ENCODE measurements around the gene ORM1.
"Not testable (repeated sequence)": the region's sequence is repeated elsewhere in the genome, so short reads cannot be mapped to it uniquely, and the experiment has no call there.

ORM1 gene

DNA sequence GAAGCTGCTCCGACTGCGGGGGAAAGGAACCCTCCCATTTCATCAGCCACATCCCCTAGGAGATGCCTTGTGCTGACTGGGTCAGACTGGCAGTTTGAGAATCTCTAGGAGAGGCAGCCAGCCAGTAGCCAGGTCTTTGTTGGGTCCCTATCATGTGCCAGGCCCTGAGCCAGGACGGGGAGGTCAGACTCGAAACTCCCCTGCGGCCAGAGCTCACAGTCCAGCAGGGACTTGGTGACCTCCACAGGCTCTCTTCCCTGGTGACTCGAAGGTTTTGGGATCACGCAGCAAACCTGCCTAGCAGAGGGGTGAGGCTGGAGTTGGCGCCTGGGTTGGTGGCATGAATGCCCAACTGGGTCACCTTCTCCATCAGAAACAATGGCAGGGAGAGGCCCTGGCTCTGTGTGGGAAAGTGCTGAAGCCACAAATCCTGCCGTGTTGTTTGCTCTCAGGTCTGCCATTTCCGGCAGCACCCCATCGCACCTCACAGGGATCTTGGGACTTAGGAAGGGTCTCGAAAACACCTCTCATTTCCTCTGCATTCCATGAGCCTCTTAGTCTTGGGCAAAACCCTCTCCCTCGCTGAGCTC lies 14.4 kb upstream of the ORM1 start:
- DNase-seq = no peak

DNA sequence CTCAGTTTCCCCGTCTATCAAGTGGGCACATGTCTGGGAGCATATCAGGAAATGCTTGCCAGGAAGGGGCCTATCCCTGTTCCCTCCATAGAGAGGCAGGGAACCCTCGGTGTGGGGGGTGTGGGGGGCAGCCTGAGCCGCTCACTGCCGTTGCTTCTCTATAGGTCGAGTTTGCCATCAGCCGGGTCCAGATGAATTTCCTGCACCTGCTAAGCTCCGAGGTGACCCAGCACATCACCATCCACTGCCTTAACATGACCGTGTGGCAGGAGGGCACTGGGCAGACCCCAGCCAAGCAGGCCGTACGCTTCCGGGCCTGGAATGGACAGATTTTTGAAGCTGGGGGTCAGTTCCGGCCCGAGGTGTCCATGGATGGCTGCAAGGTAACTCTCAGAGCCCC lies 13.8 kb upstream of the ORM1 start:
- no peak for DNase-seq

DNA sequence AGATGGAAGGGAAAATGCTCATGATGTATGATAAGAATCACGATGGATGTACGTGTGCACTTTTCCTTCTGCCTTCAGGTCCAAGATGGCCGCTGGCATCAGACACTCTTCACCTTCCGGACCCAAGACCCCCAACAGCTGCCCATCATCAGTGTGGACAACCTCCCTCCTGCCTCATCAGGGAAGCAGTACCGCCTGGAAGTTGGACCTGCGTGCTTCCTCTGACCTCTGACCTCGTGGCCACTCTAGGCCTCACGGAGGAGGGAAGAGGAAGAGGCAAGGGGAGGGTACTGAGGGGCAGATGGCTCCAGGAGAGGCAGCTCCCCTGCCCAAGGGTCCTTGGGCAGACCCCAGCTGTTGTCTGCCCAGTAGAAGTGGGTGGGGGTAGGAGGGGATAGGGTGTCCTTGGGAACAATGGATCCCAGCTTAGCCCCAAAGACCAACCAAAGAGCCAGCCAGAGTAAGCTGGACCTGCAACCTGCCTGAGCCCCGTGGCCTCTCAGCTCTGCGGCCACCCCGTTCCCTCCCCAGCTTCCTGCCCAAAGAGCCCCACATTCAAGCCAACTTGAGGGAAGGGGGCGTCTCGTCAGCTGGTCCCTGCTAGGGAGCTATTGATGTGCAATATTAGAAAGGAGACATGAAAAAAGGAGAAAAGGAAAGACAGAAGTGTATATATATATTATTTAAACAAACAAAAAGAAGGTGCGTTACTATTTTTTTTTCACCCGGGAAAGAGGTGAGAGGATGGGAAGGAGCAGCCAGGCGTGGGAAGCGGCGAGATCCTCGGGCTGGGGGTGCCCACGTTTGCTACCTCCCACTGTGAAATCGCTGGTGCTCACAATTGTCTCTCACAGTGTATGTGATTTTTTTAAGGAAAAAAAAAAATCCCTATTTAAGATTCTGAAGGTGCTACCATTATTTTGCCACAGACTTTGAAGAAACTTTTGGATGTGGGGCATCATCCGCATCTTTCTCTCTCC lies 12.1 kb upstream of the ORM1 start:
- DNase-seq = no peak

DNA sequence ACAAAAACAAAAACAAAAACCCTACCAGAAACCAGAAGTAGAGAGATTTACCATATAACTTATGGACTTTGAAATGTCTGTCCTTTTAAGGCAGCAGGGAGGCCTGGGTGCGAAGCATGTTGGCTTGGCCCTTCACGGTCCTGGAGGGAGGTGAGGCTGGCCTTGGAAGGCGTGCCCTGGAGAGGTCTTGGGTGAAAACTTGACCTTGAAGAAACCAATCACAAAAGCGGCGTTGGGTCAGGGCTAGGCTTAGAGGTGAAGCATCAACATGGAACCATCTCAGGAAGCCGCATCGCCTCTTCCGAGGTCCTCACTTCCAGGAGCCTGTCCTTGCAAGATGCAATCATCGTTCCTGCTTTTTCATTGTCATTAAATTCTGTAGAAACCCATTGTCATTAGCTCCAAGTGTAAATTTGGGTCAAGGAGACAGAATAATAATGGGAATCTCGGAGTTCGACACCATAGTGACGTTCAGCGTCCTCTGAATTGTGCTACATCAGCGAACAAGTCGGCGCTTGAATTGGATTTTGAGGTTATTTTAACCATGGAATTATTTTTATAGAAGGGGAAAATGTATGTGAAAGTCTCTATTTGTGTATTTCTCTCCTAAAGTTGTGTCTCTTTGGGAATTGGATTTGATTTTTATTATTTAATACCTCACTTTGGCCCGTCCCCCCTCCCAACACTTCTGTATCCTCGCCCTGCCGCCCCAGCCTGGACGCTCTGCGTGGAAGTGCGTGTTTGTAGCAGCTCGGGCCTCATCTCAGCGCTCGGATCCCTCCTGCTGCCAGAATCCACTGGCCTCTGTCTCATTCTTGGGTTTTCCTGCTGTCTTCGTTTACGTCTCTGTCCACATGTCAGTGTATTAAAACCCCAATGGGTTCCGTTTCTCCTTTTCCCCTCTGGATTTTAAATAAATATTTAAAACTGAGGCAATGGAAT lies 11.1 kb upstream of the ORM1 start:
- no peak for DNase-seq

DNA sequence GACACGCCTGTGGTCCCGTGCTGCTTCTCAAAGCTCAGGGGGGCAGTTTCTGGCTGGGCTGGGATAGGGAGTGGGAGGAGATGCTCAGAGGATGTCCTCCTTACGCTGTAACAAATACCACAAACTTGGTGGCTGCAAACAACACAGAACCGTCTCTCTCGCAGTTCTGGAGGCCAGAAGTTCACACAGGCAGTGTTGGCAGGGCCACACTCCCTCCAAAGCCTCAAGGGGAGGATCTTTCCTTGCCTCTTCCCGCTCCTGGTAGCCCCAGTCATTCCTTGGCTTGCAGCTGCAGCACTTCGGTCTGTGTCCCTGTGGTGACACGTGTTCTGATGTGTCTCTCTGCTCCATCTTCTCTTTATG lies 10.4 kb upstream of the ORM1 start:
- no peak for DNase-seq

DNA sequence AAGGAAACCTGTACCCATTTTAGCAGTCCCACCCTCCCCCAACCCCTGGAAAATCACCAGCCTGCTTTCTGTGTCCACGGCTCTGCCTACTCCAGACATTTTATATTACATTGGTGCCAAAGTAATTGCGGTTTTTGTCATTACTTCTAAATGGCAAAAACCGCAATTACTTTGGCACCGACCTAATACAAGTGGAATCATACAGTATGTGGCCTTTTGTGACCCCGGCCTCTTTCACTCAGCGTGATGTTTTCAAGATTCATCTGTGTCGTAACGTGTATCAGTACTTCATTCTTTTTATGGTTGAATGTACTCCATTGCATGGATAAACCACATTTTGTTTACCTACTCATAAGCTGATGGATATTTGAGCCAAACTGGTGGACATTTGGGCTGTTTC lies 9.7 kb upstream of the ORM1 start:
- DNase-seq = no peak

DNA sequence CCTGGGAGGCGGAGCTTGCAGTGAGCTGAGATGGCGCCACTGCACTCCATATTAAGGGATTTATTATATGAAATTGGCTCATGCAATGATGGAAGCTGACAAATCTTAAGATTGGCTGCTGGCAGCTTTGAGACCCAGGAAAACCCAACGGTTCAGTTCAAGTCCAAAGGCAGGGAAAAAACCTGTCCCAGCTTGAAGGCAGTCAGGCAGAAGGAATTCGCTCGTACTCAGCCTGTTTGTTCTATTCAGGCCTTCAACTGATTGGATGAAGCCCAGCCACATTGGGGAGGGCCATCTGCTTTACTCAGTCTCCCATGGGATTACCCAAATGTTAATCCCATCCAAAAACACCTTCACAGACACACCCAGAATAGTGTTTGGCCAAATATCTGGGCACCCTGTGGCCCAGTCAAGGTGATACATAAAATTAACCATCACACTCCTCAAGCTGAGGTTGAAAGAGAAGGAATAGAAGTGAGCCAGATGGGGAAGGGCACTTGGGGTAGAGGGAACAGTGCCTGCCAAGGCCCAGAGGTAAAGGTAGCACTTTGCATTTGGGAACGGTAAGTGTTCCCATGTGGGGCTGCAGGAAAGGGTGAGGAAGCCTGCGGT lies 8.5 kb upstream of the ORM1 start:
- no peak for DNase-seq

DNA sequence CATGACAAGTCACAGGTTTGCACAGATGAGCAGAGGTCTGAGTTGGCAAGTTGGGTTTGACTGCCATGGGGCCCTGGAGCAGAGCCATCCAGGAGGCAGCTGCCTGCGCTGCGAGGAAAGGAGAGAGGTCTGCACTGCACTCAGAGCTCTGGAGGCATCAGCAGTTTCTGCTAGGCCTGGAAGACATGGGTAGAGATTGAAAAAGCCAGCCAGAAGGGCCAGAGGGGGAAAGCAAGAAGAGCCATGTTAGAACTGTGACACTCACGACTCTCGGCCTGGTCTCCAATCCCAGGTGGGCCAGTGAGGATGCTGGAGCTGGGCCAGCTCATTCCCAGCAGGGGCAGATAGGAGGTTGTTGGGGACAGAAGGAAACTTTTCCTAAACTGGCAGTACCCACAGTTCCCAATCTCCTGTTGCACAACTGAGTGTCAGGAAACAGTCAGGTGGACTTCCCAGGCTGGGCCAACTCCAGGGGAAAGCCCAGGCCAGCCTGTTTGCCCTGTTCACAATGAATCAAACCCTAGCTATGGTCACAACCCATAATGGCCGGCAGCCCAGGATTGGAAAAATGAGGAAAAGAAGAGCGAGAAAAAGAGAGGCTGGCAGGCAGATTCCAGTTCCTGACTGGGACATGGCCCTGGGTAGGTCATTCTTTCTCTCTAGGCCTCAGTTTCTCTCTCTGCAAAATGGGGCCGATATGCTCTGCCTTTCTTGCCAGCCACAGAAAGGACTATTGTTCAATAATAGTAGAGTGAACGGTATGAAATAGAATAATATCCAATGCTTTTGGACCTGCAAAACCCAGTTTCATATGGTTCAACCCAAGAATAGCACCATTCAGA lies 7.8 kb upstream of the ORM1 start:
- no peak for DNase-seq

DNA sequence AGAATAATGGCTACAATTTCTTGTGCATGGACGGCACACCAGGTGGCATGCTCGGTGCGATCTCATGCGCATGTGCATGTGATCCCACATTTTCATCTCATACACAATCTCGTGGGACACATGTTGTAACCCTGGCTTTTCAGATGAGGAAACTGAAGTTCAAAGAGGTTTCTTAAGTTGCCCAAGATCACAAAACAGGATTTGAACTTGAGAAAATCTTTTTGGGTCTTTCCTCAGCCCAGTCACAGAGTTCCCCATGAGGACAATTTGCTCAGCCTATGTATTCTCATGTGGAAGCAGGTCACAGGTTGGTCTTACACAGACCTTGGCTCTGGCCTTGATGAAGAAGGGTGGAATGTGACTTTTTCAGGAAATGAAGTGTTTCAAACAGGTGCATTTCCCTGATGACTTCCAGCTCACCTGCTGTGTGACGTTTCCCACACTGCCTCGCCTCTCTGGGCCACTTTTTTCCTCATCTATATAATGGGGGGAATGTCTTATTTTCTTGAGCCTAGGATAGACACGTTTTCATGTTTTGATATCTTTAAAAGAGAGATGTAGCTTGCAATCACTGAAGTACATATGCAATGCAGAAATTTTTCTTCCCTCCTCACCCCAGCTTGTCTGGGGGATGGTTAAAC lies 7.1 kb upstream of the ORM1 start:
- DNase-seq = no peak

DNA sequence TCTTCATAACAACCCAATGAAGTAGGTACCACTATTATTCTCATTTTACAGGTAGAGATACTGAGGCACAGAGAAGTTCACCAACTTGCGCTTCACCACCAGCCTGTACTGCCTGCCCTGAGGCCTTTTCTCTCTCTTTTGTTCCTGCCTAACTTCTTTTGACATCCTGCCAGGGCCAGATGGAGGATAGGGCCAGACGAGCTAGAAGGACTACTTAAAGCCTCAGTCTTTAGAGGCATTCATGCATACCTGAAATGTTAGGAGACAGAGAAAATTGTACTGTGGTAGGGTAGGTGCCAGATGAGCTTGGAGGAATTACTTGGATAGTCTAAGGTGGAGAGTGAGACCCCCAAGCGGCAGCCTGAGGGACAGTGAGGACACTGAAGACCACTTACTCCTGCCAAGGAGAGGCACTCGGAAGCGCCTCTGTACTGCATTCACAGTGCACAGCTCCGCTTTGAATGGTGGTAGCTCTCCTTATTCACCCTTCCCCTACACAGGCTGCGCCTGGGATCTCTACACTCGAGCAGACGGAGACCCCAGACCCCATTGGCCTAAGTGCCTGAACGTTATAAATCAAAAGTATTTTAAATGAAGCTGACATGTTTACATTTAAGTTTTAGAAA lies 6.2 kb upstream of the ORM1 start:
- DNase-seq = no peak

DNA sequence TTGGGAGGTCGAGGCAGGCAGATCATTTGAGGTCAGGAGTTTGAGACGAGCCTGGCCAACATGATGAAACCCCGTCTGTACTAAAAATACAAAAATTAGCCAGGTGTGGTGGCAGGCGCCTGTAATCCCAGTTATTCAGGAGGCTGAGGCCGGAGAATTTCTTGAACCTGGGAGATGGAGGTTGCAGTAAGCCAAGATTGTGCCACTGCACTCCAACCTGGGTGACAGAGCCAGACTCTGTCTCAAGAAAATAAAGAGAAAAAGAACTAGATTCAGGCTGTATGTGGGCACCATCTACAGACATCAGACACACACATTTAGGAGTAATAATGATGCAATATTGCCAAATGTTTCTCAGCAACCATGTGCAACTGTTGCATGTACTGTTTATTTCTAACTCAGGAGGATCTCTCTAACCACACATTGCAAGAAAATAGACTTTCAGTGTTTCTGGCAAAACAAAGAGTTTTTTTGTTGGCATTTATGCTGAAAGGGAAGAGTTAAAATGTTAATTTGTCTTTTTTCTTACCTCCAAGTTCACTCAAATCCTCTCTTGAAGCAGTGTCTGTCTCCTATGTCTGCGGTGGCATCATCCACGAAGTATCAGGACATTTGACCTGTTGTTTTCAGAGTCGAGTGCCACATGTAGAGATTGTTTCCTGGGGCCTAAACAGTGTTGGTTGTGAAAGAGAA lies 5.1 kb upstream of the ORM1 start:
- no peak for DNase-seq

DNA sequence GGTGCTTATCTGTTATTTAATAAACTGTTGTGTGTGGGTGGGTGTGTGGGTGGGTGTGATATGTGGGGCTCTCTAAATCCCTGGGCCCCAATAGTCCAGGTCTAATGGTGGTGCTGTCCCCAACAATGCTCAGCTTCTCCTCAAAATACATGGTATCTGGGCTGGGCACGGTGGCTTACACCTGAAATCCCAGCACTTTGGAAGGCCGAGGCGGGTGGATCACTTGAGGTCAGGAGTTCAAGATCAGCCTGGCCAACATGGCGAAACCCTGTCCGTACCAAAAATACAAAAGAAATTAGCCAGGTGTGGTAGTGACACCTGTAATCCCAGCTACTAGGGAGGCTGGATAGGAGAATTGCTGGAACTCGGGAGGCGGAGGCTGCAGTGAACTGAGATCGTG lies 4.5 kb upstream of the ORM1 start:
- no peak for DNase-seq

DNA sequence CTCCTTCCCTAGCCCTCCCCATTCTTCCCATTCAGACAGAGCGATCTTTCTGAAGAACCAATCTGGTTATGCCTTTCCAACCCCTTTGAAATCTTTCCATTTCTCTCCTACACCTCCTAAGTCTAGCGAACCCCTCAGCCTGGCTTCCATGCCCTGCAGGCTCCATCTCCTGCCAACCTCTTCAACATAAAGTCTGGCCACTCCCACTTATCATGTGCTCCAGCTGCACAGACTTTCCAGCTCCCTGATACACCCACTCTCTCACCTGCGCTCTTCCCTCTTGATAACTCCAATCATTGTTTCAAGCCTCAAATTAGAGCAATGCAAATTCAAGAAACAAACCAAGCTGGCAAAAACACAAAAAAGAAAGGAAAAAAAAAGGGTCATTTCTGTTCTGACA lies 3.8 kb upstream of the ORM1 start:
- no peak for DNase-seq

DNA sequence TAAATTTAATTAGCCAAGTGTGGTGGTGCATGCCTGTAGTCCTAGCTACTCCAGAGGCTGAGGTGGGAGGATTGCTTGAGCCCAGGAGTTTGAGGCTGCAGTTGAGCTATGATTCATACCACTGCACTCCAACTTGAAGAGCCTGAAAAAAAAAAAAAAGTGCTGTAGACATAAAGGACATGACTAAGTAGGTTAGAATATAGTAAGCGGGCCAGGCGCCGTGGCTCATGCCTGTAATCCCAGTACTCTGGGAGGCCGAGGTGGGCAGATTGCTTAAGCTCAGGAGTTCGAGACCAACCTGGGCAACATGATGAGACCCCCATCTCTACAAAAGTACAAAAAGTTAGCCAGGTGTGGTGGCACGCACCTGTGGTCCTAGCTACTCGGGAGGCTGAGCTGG lies 2.2 kb upstream of the ORM1 start:
- DNase-seq = not testable (repeated sequence)

DNA sequence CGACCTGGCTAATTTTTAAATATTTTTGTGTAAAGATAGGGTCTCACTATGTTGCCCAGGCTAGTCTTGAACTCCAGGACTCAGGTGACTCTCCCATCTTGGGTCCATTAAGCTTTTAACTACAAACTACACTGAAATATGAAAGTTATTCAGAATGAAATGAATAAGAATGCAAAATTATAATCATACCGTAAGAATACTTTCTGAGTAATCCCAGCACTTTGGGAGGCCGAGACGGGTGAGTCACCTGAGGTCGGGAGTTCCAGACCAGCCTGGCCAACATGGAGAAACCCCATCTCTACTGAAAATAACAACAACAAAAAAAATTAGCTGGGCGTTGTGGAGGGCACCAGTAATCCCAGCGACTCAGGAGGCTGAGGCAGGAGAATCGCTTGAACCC lies 1.1 kb upstream of the ORM1 start:
- DNase-seq = no peak

DNA sequence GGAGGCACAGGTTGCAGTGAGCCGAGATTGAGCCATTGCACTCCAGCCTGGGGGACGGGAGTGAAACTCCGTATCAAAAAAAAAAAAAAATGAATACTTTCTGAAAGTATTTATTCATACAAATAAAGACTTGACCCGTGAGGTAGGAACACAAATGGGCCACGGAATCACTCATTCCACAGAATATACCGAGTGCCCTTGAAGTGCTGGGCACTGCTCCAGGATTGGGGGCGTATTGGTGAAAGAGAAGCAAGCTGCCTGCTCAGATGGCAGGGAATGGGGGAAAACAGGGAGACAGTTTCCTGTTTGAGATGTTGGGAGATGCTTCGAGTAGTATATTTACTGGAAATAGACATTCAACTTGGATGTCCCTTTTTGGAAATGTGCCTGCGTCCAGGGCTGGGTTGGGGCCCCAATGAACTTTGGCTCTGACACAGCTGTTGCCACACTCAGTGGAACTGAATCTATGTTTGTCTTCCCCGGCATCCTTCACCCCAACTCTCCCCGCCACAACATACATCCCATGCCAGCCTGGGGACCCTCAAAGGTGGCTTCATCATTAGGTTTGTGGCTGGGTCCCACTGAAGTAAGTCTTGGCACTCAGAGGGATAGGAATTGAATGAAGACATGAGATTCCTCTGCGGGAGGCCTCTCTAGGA lies 609 bp upstream of the ORM1 start:
- not testable (repeated sequence) for DNase-seq

DNA sequence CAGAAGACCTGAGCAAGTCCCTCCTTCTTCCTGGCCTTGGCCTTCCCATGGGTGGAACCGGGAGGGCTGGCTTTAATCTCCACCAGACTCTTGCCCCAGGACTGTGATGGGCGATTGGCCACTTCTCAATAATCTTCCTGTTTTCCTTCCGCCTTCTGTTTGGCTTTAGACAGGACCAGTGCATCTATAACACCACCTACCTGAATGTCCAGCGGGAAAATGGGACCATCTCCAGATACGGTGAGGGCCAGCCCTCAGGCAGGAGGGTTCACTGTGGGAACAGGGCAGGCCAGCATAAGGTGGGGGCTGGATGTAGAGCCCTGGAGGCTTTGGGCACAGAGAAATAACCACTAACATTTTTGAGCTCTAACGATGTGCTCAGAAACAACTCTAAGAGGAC lies 951 bp downstream of the ORM1 start:
- DNase-seq = not testable (repeated sequence)

DNA sequence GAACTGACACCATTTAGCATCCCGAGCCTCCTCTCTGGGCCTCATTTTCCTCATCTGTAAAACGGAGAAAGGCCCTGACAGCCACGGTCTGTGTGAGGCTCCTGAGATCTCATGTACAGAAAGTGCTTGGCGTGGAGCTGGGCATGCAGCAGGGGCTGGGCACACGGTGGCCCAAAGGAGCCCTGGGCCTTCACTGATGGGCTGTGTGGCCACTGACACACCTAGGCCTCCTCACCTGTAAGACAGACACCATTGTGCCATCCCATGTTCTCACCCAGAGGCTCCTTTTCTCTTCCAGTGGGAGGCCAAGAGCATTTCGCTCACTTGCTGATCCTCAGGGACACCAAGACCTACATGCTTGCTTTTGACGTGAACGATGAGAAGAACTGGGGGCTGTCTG lies 1.6 kb downstream of the ORM1 start:
- no peak for DNase-seq

DNA sequence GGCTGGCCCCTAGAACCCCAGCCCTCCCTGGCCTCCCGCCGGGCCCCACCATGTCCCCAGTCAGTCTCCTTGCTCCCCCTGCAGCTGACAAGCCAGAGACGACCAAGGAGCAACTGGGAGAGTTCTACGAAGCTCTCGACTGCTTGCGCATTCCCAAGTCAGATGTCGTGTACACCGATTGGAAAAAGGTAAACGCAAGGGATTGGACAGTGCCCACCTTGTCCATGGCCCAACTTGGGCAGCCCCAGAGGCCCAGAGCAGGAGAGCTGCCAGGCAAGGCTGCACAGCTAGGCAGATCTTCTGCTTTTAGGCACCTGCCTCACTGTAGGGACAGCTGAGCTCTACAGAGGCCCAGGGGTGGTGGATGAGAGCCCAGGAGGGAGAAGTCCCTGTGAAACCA lies 2.1 kb downstream of the ORM1 start:
- DNase-seq = not testable (repeated sequence)
